Measurements from ENCODE around the gene UHRF2. TPM values are rescaled to one million over a fixed set of nuclear protein-coding genes. Genes with fewer than 3 reads are reported as not detected.
"Not testable (repeated sequence)": the region's sequence is repeated elsewhere in the genome, so short reads cannot be mapped to it uniquely, and the experiment has no call there.

The UHRF2 gene
- total RNA-seq: 100 to 1,000 TPM in 2 of 5 donors, 10 to 100 TPM in 3; 92.7 to 125 (median 96.2) TPM
- total RNA-seq (2013): 113 TPM
- total RNA-seq: 62.2 to 227 (median 175) reads per million in 29 experiments

- CTCF ChIA-PET: interaction anchor here in 1 of 2 donors (0.6 to 1.5 kb wide), 10 partner anchors 10 to 397 kb away, joined by 3 to 6 read pairs (median 3); partner anchors contain the start of gene RANBP6
- H3K27me3 Mint-ChIP-seq: no peaks in the 10 kb centered on the region
- peak within 1 kb of the TSS; percentile 80 for H3K27ac ChIP-seq (ENCODE audit: low read length)
- WGBS (ENCODE audit: insufficient coverage): 2% methylated on average over 83 of the region's 88 CpGs
- no peaks in the 10 kb centered on the region for H3K9me3 ChIP-seq
- peak within 1 kb of the TSS; percentile 76 to 90 for H3K4me3 ChIP-seq (ENCODE audit: control insufficient read depth in 1 of 2, extremely low read depth in 1 of 2, low read length in 1 of 2)
- ATAC-seq (replicated peaks in 1 of 4): peak; percentile 89 to 93 (median 92)
- peak within 1 kb of the TSS; percentile 93 to 96 for H3K27ac Mint-ChIP-seq
- peak within 1 kb of the TSS; percentile 87 to 91 (median 90) for H3K4me3 Mint-ChIP-seq
- peaks cover 16% of the 10 kb centered on the region for H3K36me3 Mint-ChIP-seq
- no peaks in the 10 kb centered on the region for H3K27me3 ChIP-seq (replicated peaks in 1 of 2; ENCODE audit: control insufficient read depth in 2 of 2, extremely low read depth in 1 of 2, insufficient read depth in 2 of 2, low read length in 1 of 2)
- H3K36me3 ChIP-seq (ENCODE audit: control insufficient read depth in 2 of 2, extremely low read depth in 1 of 2, insufficient read depth in 1 of 2, low read length in 1 of 2): peaks cover 0 to 4% of the 10 kb centered on the region in 2 donors
- DNase-seq: peak; percentile 96 to 100 (median 99)
- peaks cover 22 to 27% of the 10 kb centered on the region in 2 experiments for H3K4me1 ChIP-seq (ENCODE audit: control insufficient read depth in 1 of 2, extremely low read depth in 1 of 2, insufficient read depth in 2 of 2, low read length in 2 of 2)
- peaks cover 33 to 35% (median 34%) of the 10 kb centered on the region in 3 donors for H3K4me1 Mint-ChIP-seq
- POLR2A ChIA-PET: interaction anchor here (0.5 to 2.4 kb wide), 15 partner anchors 10 to 1225 kb away, joined by 3 to 24 read pairs (median 4); partner anchors contain the start of gene RANBP6 (in 1 of the 2)
- H3K9me3 Mint-ChIP-seq: no peaks in the 10 kb centered on the region
Measured at GRCh38 chr9:6412487-6413364, at the start of gene UHRF2. Gene UHRF2, plus strand, starts transcription at chr9:6413199. Its CDS starts 292 bp downstream, at chr9:6413491.

- POLR2A ChIA-PET: interaction anchor here in 1 of 2 donors (0.6 kb wide), 1 partner anchor 60 kb away, joined by 3 read pairs; no protein-coding TSS in a partner anchor
Measured at GRCh38 chr9:6367128-6367890, 45.7 kb upstream of the UHRF2 start.

GRCh38 chr9:6368831-6369230 lies 44.2 kb upstream of the UHRF2 start:
- no peak overlapping the region for H3K4me3 ChIP-seq (ENCODE audit: control insufficient read depth in 1 of 2, extremely low read depth in 1 of 2, low read length in 1 of 2)
- Mint-ChIP-seq H3K27me3 (no peaks in the 10 kb centered on the region), H3K27ac (no peak overlapping the region), H3K9me3 (peaks cover 3 to 5% (median 4%) of the 10 kb centered on the region in 3 donors), H3K4me3 (no peak overlapping the region), H3K36me3 (no peaks in the 10 kb centered on the region), H3K4me1 (no peaks in the 10 kb centered on the region)
- CTCF ChIA-PET: interaction anchor here in 1 of 2 donors (1.0 kb wide), 1 partner anchor 16 kb away, joined by 3 read pairs; no protein-coding TSS in a partner anchor
- POLR2A ChIA-PET: no interaction called here
- ATAC-seq (replicated peaks in 1 of 4) (no peak), DNase-seq (no peak)
- no CpG with 5 or more reads among the region's 2 CpGs for WGBS (ENCODE audit: insufficient coverage)
- peaks cover 0 to 5% of the 10 kb centered on the region in 2 experiments for H3K27me3 ChIP-seq (replicated peaks in 1 of 2; ENCODE audit: control insufficient read depth in 2 of 2, extremely low read depth in 1 of 2, insufficient read depth in 2 of 2, low read length in 1 of 2)
- H3K4me1 ChIP-seq (ENCODE audit: control insufficient read depth in 1 of 2, extremely low read depth in 1 of 2, insufficient read depth in 2 of 2, low read length in 2 of 2): no peaks in the 10 kb centered on the region
- H3K9me3 ChIP-seq: no peaks in the 10 kb centered on the region
- no peak overlapping the region for H3K27ac ChIP-seq (ENCODE audit: low read length)
- H3K36me3 ChIP-seq (ENCODE audit: control insufficient read depth in 2 of 2, extremely low read depth in 1 of 2, insufficient read depth in 1 of 2, low read length in 1 of 2): no peaks in the 10 kb centered on the region

More at GRCh38 chr9:6367128-6367890, 45.7 kb upstream of the UHRF2 start:
- CTCF ChIA-PET: no interaction called here
- Histone ChIP-seq H3K4me1 (ENCODE audit: control insufficient read depth in 1 of 2, extremely low read depth in 1 of 2, insufficient read depth in 2 of 2, low read length in 2 of 2) (no peaks in the 10 kb centered on the region), H3K27me3 (replicated peaks in 1 of 2; ENCODE audit: control insufficient read depth in 2 of 2, extremely low read depth in 1 of 2, insufficient read depth in 2 of 2, low read length in 1 of 2) (peaks cover 0 to 5% of the 10 kb centered on the region in 2 experiments), H3K9me3 (no peaks in the 10 kb centered on the region), H3K4me3 (ENCODE audit: control insufficient read depth in 1 of 2, extremely low read depth in 1 of 2, low read length in 1 of 2) (no peak overlapping the region), H3K36me3 (ENCODE audit: control insufficient read depth in 2 of 2, extremely low read depth in 1 of 2, insufficient read depth in 1 of 2, low read length in 1 of 2) (no peaks in the 10 kb centered on the region), H3K27ac (ENCODE audit: low read length) (no peak overlapping the region)
- Mint-ChIP-seq H3K27me3 (peaks cover 0 to 3% of the 10 kb centered on the region in 2 donors), H3K9me3 (peaks cover 3 to 5% (median 4%) of the 10 kb centered on the region in 3 donors), H3K27ac (no peak overlapping the region), H3K4me1 (no peaks in the 10 kb centered on the region), H3K36me3 (no peaks in the 10 kb centered on the region), H3K4me3 (no peak overlapping the region)
- WGBS (ENCODE audit: insufficient coverage): 86% methylated on average over 3 of the region's 4 CpGs
- ATAC-seq (replicated peaks in 1 of 4) (no peak), DNase-seq (no peak)

GRCh38 chr9:6381477-6382012 lies 31.5 kb upstream of the UHRF2 start:
- DNase-seq; H3K4me1 ChIP-seq (ENCODE audit: control insufficient read depth in 1 of 2, extremely low read depth in 1 of 2, insufficient read depth in 2 of 2, low read length in 2 of 2); H3K27me3 ChIP-seq (replicated peaks in 1 of 2; ENCODE audit: control insufficient read depth in 2 of 2, extremely low read depth in 1 of 2, insufficient read depth in 2 of 2, low read length in 1 of 2); H3K27ac ChIP-seq (ENCODE audit: low read length); H3K27me3 Mint-ChIP-seq; H3K27ac Mint-ChIP-seq; H3K36me3 ChIP-seq (ENCODE audit: control insufficient read depth in 2 of 2, extremely low read depth in 1 of 2, insufficient read depth in 1 of 2, low read length in 1 of 2); H3K9me3 ChIP-seq; ATAC-seq (replicated peaks in 1 of 4); H3K4me3 ChIP-seq (ENCODE audit: control insufficient read depth in 1 of 2, extremely low read depth in 1 of 2, low read length in 1 of 2); H3K4me3 Mint-ChIP-seq; H3K9me3 Mint-ChIP-seq; H3K4me1 Mint-ChIP-seq; POLR2A ChIA-PET; H3K36me3 Mint-ChIP-seq; CTCF ChIA-PET: not testable (repeated sequence)
- no CpG with 5 or more reads among the region's 4 CpGs for WGBS (ENCODE audit: insufficient coverage)

- H3K27ac Mint-ChIP-seq: no peak overlapping the region
- no peak overlapping the region for H3K4me3 Mint-ChIP-seq
- no peaks in the 10 kb centered on the region for H3K4me1 ChIP-seq (ENCODE audit: control insufficient read depth in 1 of 2, extremely low read depth in 1 of 2, insufficient read depth in 2 of 2, low read length in 2 of 2)
- no peak overlapping the region for H3K4me3 ChIP-seq (ENCODE audit: control insufficient read depth in 1 of 2, extremely low read depth in 1 of 2, low read length in 1 of 2)
- peaks cover 0 to 8% (median 5%) of the 10 kb centered on the region in 3 donors for H3K9me3 Mint-ChIP-seq
- ChIA-PET CTCF (no interaction called here), POLR2A (no interaction called here)
- WGBS (ENCODE audit: insufficient coverage): no CpG with 5 or more reads among the region's 1 CpG
- no peak for ATAC-seq (replicated peaks in 1 of 4)
- H3K4me1 Mint-ChIP-seq: no peaks in the 10 kb centered on the region
- no peaks in the 10 kb centered on the region for H3K27me3 ChIP-seq (replicated peaks in 1 of 2; ENCODE audit: control insufficient read depth in 2 of 2, extremely low read depth in 1 of 2, insufficient read depth in 2 of 2, low read length in 1 of 2)
- H3K27me3 Mint-ChIP-seq: peaks cover under 1 to 4% of the 10 kb centered on the region in 2 donors
- H3K36me3 ChIP-seq (ENCODE audit: control insufficient read depth in 2 of 2, extremely low read depth in 1 of 2, insufficient read depth in 1 of 2, low read length in 1 of 2): no peaks in the 10 kb centered on the region
- DNase-seq: no peak
- H3K9me3 ChIP-seq: no peaks in the 10 kb centered on the region
- H3K36me3 Mint-ChIP-seq: no peaks in the 10 kb centered on the region
- no peak overlapping the region for H3K27ac ChIP-seq (ENCODE audit: low read length)
Measured at GRCh38 chr9:6382681-6383080, 30.3 kb upstream of the UHRF2 start.
